ENCODE data around the gene PDLIM7. TPM values are rescaled to one million over a fixed set of nuclear protein-coding genes. Genes with fewer than 3 reads are reported as not detected.

Gene PDLIM7
- total RNA-seq, 2 experiments from 2014 or later, result 38.8 to 58.0 TPM

DNA sequence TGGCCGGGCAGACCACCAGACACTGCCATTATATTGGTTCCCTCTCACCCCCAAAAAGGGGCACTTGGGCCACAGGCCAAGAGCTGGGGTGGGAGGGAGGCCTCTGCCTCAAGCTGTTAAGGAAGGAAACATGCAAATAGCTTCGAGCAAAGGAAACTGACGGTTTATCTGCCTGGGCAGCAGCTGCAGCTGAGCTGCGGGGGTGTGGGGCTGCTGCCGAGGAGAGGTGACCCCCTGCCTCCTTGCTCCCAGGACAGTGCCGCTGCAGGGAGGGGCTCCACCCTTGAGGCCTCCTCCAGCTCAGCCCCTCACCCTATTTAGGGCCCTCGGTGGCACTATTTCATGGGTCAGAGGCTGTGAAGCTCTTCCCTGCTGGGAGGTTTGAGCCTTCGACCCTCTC, 11.4 kb upstream of the PDLIM7 start:
- Histone ChIP-seq H3K27ac (ENCODE audit: low read depth, low read length, poor library complexity, severe bottlenecking) (peak overlapping the region; percentile 95), H2AFZ (ENCODE audit: low read length) (no peak overlapping the region), H3K36me3 (ENCODE audit: insufficient read depth, low read length) (peaks cover 91% of the 10 kb centered on the region), H3K4me1 (ENCODE audit: insufficient read depth, low read length, poor library complexity, severe bottlenecking) (peaks cover 67% of the 10 kb centered on the region), H3K4me3 (ENCODE audit: low read depth, low read length, poor library complexity, severe bottlenecking) (peak overlapping the region; percentile 77), H3K4me2 (ENCODE audit: low read length) (peak overlapping the region; percentile 100), H4K20me1 (ENCODE audit: insufficient read depth, low read length) (no peaks in the 10 kb centered on the region), H3K9me2 (ENCODE audit: insufficient read depth, low read length) (no peaks in the 10 kb centered on the region), H3K9me3 (ENCODE audit: low read length) (no peaks in the 10 kb centered on the region), H3K79me2 (ENCODE audit: insufficient read depth, low read depth, low read length) (peaks cover 35% of the 10 kb centered on the region)
- POLR2A ChIA-PET, result interaction anchor here (0.5 to 4.3 kb wide), 14 partner anchors 8 to 750 kb away, joined by 3 to 24 read pairs (median 4); partner anchors contain the start of genes DDX41, GRK6, PDLIM7 and RGS14
- BruUV-seq (replicated peaks), result no TSS peak
- peak; percentile 90 for DNase-seq (ENCODE audit: low spot score)
- intact Hi-C loops (cut with micrococcal nuclease; ENCODE audit: unreplicated experiment), result loop anchor here (1.0 to 10.0 kb wide), 5 partner anchors 46 to 606 kb away; partner anchors contain the start of genes FAM193B, GRK6, MXD3 and N4BP3
- CTCF ChIA-PET (ENCODE audit: unreplicated experiment), result interaction anchor here (0.6 to 1.9 kb wide), 5 partner anchors 8 to 97 kb away, joined by 3 to 5 read pairs (median 3); no protein-coding TSS in a partner anchor
- no peak for TF ChIP-seq CTCF (conservative IDR thresholded peaks at IDR 0.05; ENCODE audit: low read length)
- TF ChIP-seq EZH2phosphoT487 (IDR thresholded peaks at IDR 0.05; ENCODE audit: borderline replicate concordance, low read depth, low read length), result no peak

- H3K9me3 ChIP-seq (ENCODE audit: low read length), result no peaks in the 10 kb centered on the region
- intact Hi-C loops (cut with micrococcal nuclease; ENCODE audit: unreplicated experiment), result loop anchor here (1.0 to 10.0 kb wide), 5 partner anchors 47 to 607 kb away; partner anchors contain the start of genes FAM193B, GRK6, MXD3 and N4BP3
- H2AFZ ChIP-seq (ENCODE audit: low read length), result no peak overlapping the region
- peak overlapping the region; percentile 100 for H3K4me2 ChIP-seq (ENCODE audit: low read length)
- TF ChIP-seq EZH2phosphoT487 (IDR thresholded peaks at IDR 0.05; ENCODE audit: borderline replicate concordance, low read depth, low read length) (no peak), CTCF (conservative IDR thresholded peaks at IDR 0.05; ENCODE audit: low read length) (no peak)
- CTCF ChIA-PET (ENCODE audit: unreplicated experiment), result interaction anchor here (0.6 to 1.9 kb wide), 7 partner anchors 8 to 98 kb away, joined by 3 to 5 read pairs (median 3); partner anchors contain the start of genes DDX41 and PDLIM7
- H3K36me3 ChIP-seq (ENCODE audit: insufficient read depth, low read length), result peaks cover 91% of the 10 kb centered on the region
- peaks cover 73% of the 10 kb centered on the region for H3K4me1 ChIP-seq (ENCODE audit: insufficient read depth, low read length, poor library complexity, severe bottlenecking)
- no TSS peak for BruUV-seq (replicated peaks)
- peak; percentile 50 for DNase-seq (ENCODE audit: low spot score)
- H3K9me2 ChIP-seq (ENCODE audit: insufficient read depth, low read length), result no peaks in the 10 kb centered on the region
- H3K4me3 ChIP-seq (ENCODE audit: low read depth, low read length, poor library complexity, severe bottlenecking), result peak overlapping the region; percentile 77
- H3K27ac ChIP-seq (ENCODE audit: low read depth, low read length, poor library complexity, severe bottlenecking), result peak overlapping the region; percentile 95
- peaks cover 35% of the 10 kb centered on the region for H3K79me2 ChIP-seq (ENCODE audit: insufficient read depth, low read depth, low read length)
- POLR2A ChIA-PET, result interaction anchor here (0.9 to 4.3 kb wide), 10 partner anchors 8 to 198 kb away, joined by 3 to 24 read pairs (median 4); partner anchors contain the start of genes DDX41, PDLIM7 and RGS14
- H4K20me1 ChIP-seq (ENCODE audit: insufficient read depth, low read length), result no peaks in the 10 kb centered on the region
Observed at GRCh38 chr5:177508221-177508611, 10.8 kb upstream of the PDLIM7 start.

Measured in OCI-LY7 (cell line).